Measurements from ENCODE around the gene SECISBP2. TPM values are rescaled to one million over a fixed set of nuclear protein-coding genes. Genes with fewer than 3 reads are reported as not detected.

Gene SECISBP2
- polyA plus RNA-seq, 2 of the 4 experiments (the other 2 are of a cell fraction), result 16.3 to 43.4 TPM

DNA sequence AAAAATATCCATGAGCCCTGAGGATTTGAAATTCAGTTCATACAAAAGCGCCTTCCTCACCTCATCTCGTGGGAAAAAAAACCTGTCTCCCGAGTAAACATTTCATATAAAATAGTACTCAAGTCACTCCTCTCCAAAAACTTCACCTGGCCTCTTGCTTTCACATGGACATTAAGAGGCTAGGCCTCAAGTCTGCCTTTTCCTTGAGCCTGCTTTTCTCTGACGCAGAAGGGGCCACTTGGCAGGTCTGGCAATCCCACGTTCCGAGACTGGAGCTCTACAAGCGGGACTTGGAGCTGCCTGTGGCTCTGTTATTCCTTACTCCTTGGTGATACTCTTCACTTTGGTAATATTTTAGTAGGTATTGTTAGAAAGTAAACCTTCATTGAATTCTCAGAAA is 34.2 kb upstream of the SECISBP2 start (continued):
- TF ChIP-seq POLR2AphosphoS2 (conservative IDR thresholded peaks at IDR 0.05; ENCODE audit: low read length), result no peak
- no peak for TF ChIP-seq CBX8 (IDR thresholded peaks at IDR 0.05)
- no peak for TF ChIP-seq ATOH8 (CRISPR knock-in tag; IDR thresholded peaks at IDR 0.05; ENCODE audit: low read depth)
- no peak for TF ChIP-seq HDAC2 (IDR thresholded peaks at IDR 0.05)
- no peak for TF ChIP-seq EP300 (IDR thresholded peaks at IDR 0.05)
- TF ChIP-seq NR3C1 (IDR thresholded peaks at IDR 0.05), result no peak
- no peak for TF ChIP-seq ZFP36 (IDR thresholded peaks at IDR 0.05; ENCODE audit: borderline replicate concordance, partially characterized antibody)
- TF ChIP-seq HES2 (IDR thresholded peaks at IDR 0.05), result no peak
- no peak for TF ChIP-seq EHMT2 (IDR thresholded peaks at IDR 0.05; ENCODE audit: low read depth)

- TF ChIP-seq SMC3 (IDR thresholded peaks at IDR 0.05) (no peak), CTCF (IDR thresholded peaks at IDR 0.05) (no peak), JUNB (IDR thresholded peaks at IDR 0.05) (no peak), FOXS1 (CRISPR knock-in tag; IDR thresholded peaks at IDR 0.05) (no peak), ZFP36 (IDR thresholded peaks at IDR 0.05; ENCODE audit: borderline replicate concordance, partially characterized antibody) (no peak), ESRRA (IDR thresholded peaks at IDR 0.05; ENCODE audit: borderline replicate concordance, low read length) (no peak), HDAC2 (IDR thresholded peaks at IDR 0.05) (no peak), CHD2 (IDR thresholded peaks at IDR 0.05; ENCODE audit: low read length, partially characterized antibody) (no peak)
- ChIA-PET CTCF (interaction anchor here (1.3 kb wide), 1 partner anchor 13 kb away, joined by 4 read pairs; no protein-coding TSS in a partner anchor), POLR2A (no interaction called here)
- Histone ChIP-seq H3K4me3 (no peak overlapping the region), H3K9me3 (peaks cover 8% of the 10 kb centered on the region; the same call in 1 of the 3 replicates), H3K4me1 (no peaks in the 10 kb centered on the region), H3K27ac (no peak overlapping the region), H3K4me2 (no peak overlapping the region)
- ATAC-seq (no peak), DNase-seq (ENCODE audit: low read depth in 1 of 2, low spot score in 1 of 2) (no peak), FAIRE-seq (no peak)
- 94% methylated on average over 2 of the region's 2 CpGs for WGBS (ENCODE audit: missing lambda C conversion rate)
Observed at GRCh38 chr9:89291741-89292140, 26.6 kb upstream of the SECISBP2 start.

DNA sequence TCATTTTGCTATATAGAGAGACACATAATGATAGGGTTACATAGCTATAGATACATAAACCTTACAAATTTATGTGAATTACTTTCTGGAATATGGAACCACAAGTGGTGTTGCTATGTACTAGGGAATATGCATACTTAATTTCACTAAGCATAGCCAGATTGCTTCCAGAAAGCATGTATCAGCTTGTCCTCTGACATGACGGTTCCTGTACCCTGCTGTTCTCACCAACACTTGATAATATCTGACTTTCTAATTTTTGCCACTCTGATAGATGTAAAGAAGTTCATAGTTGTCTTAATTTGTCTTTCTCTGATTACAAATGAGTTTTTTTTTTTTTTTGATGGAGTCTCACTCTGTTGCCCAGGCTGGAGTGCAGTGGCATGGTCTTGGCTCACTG is 25.3 kb upstream of the SECISBP2 start:
- ATAC-seq, result no peak
- Histone ChIP-seq H3K4me3 (no peak overlapping the region), H3K4me2 (no peak overlapping the region), H3K9me3 (peaks cover 8% of the 10 kb centered on the region; the same call in 1 of the 3 replicates), H3K4me1 (no peaks in the 10 kb centered on the region), H3K27ac (no peak overlapping the region)
- ChIA-PET CTCF (no interaction called here), POLR2A (no interaction called here)
- WGBS (ENCODE audit: missing lambda C conversion rate), result 62% methylated on average over 1 of the region's 1 CpG
- no peak for FAIRE-seq
- DNase-seq (ENCODE audit: low read depth in 1 of 2, low spot score in 1 of 2), result no peak
- TF ChIP-seq, protein P1, sequence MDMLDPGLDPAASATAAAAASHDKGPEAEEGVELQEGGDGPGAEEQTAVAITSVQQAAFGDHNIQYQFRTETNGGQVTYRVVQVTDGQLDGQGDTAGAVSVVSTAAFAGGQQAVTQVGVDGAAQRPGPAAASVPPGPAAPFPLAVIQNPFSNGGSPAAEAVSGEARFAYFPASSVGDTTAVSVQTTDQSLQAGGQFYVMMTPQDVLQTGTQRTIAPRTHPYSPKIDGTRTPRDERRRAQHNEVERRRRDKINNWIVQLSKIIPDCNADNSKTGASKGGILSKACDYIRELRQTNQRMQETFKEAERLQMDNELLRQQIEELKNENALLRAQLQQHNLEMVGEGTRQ (IDR thresholded peaks at IDR 0.05), result no peak
- TF ChIP-seq PHF8 (IDR thresholded peaks at IDR 0.05; ENCODE audit: borderline replicate concordance, low read depth), result no peak
- no peak for TF ChIP-seq CTCF (IDR thresholded peaks at IDR 0.05)
- no peak for TF ChIP-seq BCL3 (IDR thresholded peaks at IDR 0.05)
- TF ChIP-seq PBX3 (IDR thresholded peaks at IDR 0.05), result no peak
- TF ChIP-seq CBX2 (IDR thresholded peaks at IDR 0.05; ENCODE audit: borderline replicate concordance, low read depth), result no peak
- no peak for TF ChIP-seq MAFK (IDR thresholded peaks at IDR 0.05; ENCODE audit: partially characterized antibody)
- no peak for TF ChIP-seq FOXS1 (CRISPR knock-in tag; IDR thresholded peaks at IDR 0.05)
- no peak for TF ChIP-seq HDAC2 (IDR thresholded peaks at IDR 0.05)
- TF ChIP-seq RCOR1 (IDR thresholded peaks at IDR 0.05; ENCODE audit: low read depth, low read length), result no peak
- no peak for TF ChIP-seq REST (IDR thresholded peaks at IDR 0.05)
